A549 treated with CORT108297 at 1 μM for 4 hours (cell line): Measurements from ENCODE around the gene TMPRSS3. TPM values are rescaled to one million over a fixed set of nuclear protein-coding genes. Genes with fewer than 3 reads are reported as not detected.

Experiments used
- total RNA-seq: library from RNA; stranded (reverse); fragments of 200-300 nt; extraction: Qiagen RNA extraction; gene quantifications from 5 replicates; pipeline ENCODE4 v1.2.3, GENCODE V29; 2022

TMPRSS3 gene
- 0.14 to 0.42 TPM (median 0.19 TPM) in 5 replicates for total RNA-seq

DNA sequence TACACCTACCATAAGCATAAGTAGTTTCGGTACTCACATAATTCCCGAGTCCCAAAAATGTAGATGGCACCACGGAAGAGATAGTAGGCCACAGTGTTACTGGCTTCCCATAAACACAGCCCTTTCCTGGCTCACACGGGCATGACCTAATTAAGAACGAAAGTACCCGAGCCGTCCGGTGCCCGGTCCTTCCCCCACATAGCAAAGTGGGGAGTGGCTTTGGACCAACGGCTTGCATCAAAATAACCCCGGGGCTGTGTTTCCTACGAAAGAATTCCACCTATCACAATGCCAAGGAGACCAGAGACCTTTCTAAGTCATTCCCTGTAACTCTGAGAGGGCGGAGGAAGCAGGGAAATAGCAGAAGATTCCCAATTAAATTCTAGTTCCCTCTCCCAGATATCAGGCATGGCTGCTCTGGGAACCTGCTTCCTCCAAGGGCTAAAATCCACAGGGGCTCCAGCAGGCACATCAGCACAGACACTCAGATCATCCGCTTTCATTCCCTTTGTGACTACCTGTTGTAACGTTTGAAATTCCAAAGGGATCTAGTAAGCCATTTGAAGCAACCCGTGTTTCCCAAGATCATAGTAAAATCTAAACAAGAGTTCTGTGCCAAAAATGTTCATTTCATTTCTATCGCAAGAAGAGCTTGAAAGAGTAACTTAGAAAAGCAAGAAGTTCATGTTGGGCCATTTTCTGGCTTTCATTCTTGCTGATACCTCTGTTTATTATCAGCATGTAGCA, at the start of gene TMPRSS3:
TMPRSS3 (minus strand) TSS at position 148 of the 747 bp plus-strand sequence. CDS start 635 bp downstream, outside the sequence.

DNA sequence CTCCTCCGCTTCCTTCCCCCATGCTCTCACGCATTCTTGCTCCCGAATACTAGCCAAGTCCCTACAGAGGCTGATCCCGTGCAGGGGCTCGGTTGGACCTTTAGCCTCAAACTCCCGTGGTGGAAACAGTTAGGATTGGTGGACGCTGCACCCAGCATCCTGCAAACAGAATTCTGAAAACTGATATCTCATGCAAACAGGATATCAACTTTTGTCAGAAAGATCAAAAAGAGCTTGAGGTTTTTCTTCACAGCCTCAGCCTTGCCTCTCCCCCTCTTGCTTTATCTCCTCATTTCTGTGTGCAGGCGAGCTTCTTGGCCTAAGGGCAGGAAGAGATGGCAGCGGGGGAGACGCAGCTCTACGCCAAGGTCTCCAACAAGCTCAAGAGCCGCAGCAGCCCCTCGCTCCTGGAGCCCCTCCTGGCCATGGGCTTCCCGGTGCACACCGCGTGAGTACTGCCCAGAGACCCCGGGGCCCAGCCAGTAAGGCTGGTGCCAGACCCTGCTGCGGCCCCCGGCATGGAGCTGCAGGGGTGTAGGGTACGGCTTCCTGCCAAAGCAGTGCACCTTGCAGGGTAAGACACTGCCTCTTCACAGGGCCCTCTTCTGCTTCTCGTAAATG, 7.9 kb upstream of the TMPRSS3 start, which contains the start of gene UBASH3A:
UBASH3A (plus strand) TSS at position 292 of the 621 bp plus-strand sequence; CDS start at position 336, 44 bp downstream.

DNA sequence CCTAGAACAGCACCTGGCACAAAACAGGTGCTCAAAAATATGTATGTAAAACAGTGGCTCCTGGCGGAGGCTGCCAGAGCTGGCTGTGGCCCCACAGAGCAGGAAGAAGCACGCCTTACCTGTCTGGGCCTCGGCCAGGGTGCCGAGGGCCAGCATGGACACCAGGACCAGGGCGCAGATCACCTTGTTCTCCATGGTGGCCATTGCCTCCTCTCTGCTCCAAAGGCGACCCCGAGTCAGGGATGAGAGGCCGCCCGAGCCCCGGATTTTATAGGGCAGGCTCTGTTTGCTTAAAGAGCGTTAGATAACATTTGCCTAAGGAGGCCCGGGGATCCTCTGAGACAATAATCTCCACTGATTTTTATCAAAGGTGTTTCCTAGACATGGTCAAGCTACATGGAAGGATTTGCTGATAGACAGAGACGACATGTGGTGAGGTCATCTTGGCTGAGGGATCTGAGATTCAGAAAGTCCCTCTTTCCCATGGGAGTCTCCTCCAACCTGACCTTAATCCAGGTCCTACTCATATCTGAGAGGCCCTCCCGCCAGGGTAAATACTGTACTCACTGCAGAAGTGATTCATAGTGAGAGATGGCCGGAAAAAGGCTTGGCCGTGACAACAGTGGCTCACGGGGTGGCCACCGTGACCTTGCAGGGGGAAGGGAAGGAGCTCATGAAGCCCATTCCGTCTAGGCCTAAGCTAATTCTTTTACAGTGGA, 29.4 kb downstream of the TMPRSS3 start, which contains the start of gene TFF1:
TFF1 (minus strand) TSS at position 244 of the 719 bp plus-strand sequence; CDS start at position 204, 40 bp downstream.

DNA sequence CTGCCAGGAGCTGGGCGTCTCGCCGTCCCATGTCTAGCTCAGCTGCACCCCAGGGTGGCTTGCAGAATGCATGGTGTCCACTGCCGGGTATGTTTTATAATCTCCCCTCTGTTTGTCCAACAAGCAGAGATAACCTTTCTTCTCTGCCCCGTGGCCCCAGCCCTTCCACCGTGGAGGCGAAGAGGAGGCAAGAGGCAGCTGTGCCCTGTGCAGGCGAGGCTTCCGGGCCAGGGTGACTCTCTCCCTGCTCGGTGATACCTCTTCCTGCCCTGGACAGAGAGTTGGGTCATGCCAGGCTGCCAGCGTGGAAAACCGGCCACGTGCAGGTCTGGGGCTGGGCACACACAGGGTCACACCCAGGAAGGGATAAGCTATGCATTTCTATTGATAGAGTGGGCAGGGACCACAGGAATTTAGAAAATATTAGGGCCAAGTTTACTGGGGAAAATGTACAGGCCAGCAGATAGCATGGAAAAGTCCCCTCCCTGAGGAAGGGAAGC, 44.9 kb downstream of the TMPRSS3 start, which contains the start of gene TFF2:
TFF2 (minus strand) TSS at position 68 of the 500 bp plus-strand sequence; CDS start at position 31, 37 bp downstream.

Other genes with a start within 250 kb of the TMPRSS3 start
- 2.5 to 3.6 TPM (median 2.9 TPM) in 5 replicates for gene ABCG1, start 176.9 kb downstream of the TMPRSS3 start, total RNA-seq
- not detected in 5 replicates for gene TFF3, start 80.6 kb downstream of the TMPRSS3 start, total RNA-seq
- not detected in 5 replicates for gene TFF2, start 45.1 kb downstream of the TMPRSS3 start, total RNA-seq
- gene TFF1, start 29.5 kb downstream of the TMPRSS3 start, total RNA-seq: 25.4 to 31.4 TPM (median 29.3 TPM) in 5 replicates
- 0.10 to 0.16 TPM (median 0.13 TPM) in 5 replicates for gene UBASH3A, start 7.8 kb upstream of the TMPRSS3 start, total RNA-seq
- gene RSPH1, start 100.2 kb upstream of the TMPRSS3 start, total RNA-seq: 0.59 to 0.88 TPM (median 0.69 TPM) in 5 replicates
- 3.7 to 4.0 TPM (median 4.0 TPM) in 5 replicates for gene SLC37A1, start 117.8 kb upstream of the TMPRSS3 start, total RNA-seq